GM18858 (cell line): ENCODE measurements around the gene DCTD.

ENCODE experiments used
- ATAC-seq: cut with Tn5 transposase; IDR thresholded peaks from one replicate; pipeline ENCODE4 v1.9.1; 2021; ENCODE audit not compliant: unreplicated experiment

Gene DCTD

GRCh38 chr4:182917182-182918043 is at the start of gene DCTD:
DCTD (minus strand) TSS chr4:182917386; CDS start chr4:182915568, 1,818 bp downstream.
- peak; percentile 83 for ATAC-seq

GRCh38 chr4:182960746-182961145 is 43.6 kb upstream of the DCTD start:
- no peak for ATAC-seq

GRCh38 chr4:182960228-182960627 is 43.0 kb upstream of the DCTD start:
- ATAC-seq: no peak

- ATAC-seq: no peak
Measured at GRCh38 chr4:182955411-182955810, 38.2 kb upstream of the DCTD start.

- no peak for ATAC-seq
Measured at GRCh38 chr4:182944484-182945213, 27.5 kb upstream of the DCTD start.

GRCh38 chr4:182939680-182940079 is 22.5 kb upstream of the DCTD start:
- no peak for ATAC-seq

GRCh38 chr4:182938205-182938645 is 21.0 kb upstream of the DCTD start:
- peak; percentile 90 for ATAC-seq

GRCh38 chr4:182937268-182938204 is 20.4 kb upstream of the DCTD start:
- peak; percentile 10 for ATAC-seq

GRCh38 chr4:182932651-182933050 is 15.5 kb upstream of the DCTD start:
- no peak for ATAC-seq

- no peak for ATAC-seq
Measured at GRCh38 chr4:182931691-182932345, 14.6 kb upstream of the DCTD start.

- no peak for ATAC-seq
Measured at GRCh38 chr4:182930889-182931288, 13.7 kb upstream of the DCTD start.

- no peak for ATAC-seq
Measured at GRCh38 chr4:182929296-182929695, 12.1 kb upstream of the DCTD start.

- ATAC-seq: no peak
Measured at GRCh38 chr4:182928061-182928460, 10.9 kb upstream of the DCTD start.

GRCh38 chr4:182927505-182927904 is 10.3 kb upstream of the DCTD start:
- ATAC-seq: no peak

GRCh38 chr4:182925855-182926254 is 8.7 kb upstream of the DCTD start:
- ATAC-seq: no peak

GRCh38 chr4:182925298-182925757 is 8.1 kb upstream of the DCTD start:
- peak; percentile 99 for ATAC-seq

GRCh38 chr4:182924497-182924896 is 7.3 kb upstream of the DCTD start:
- ATAC-seq: no peak

GRCh38 chr4:182923796-182924340 is 6.7 kb upstream of the DCTD start:
- no peak for ATAC-seq

GRCh38 chr4:182923366-182923765 is 6.2 kb upstream of the DCTD start:
- no peak for ATAC-seq
